ENCODE measurements around the gene LGALS4.
"Not testable (repeated sequence)": the region's sequence is repeated elsewhere in the genome, so short reads cannot be mapped to it uniquely, and the experiment has no call there.

The LGALS4 gene

GRCh38 chr19:38792250-38793111, 20.3 kb downstream of the LGALS4 start:
- DNase-seq = peak; percentile 35 to 37

GRCh38 chr19:38791451-38792064, 21.2 kb downstream of the LGALS4 start:
- not testable (repeated sequence) for DNase-seq

- DNase-seq = not testable (repeated sequence)
Observed at GRCh38 chr19:38790507-38791403, 22.0 kb downstream of the LGALS4 start.

GRCh38 chr19:38788478-38789243, 24.1 kb downstream of the LGALS4 start, which contains the start of gene LGALS7B:
TSS of gene LGALS7B (plus strand) at chr19:38789200. CDS start at chr19:38789227, 27 bp downstream.
- no peak for DNase-seq

GRCh38 chr19:38786572-38787265, 26.0 kb downstream of the LGALS4 start:
- no peak for DNase-seq

- not testable (repeated sequence) for DNase-seq
Observed at GRCh38 chr19:38786061-38786460, 26.7 kb downstream of the LGALS4 start.

- no peak for DNase-seq
Observed at GRCh38 chr19:38785187-38785699, 27.5 kb downstream of the LGALS4 start.

- DNase-seq = no peak
Observed at GRCh38 chr19:38784224-38784623, 28.5 kb downstream of the LGALS4 start.

- DNase-seq = not testable (repeated sequence)
Observed at GRCh38 chr19:38782212-38782611, 30.5 kb downstream of the LGALS4 start.

GRCh38 chr19:38781058-38781457, 31.7 kb downstream of the LGALS4 start:
- DNase-seq = no peak

GRCh38 chr19:38780443-38780842, 32.3 kb downstream of the LGALS4 start:
- DNase-seq = no peak

GRCh38 chr19:38778733-38779132, 34.0 kb downstream of the LGALS4 start:
- DNase-seq = no peak

GRCh38 chr19:38774181-38774950, 38.4 kb downstream of the LGALS4 start:
- DNase-seq = no peak

GRCh38 chr19:38773469-38774177, 39.1 kb downstream of the LGALS4 start, which contains the start of gene LGALS7:
TSS of gene LGALS7 (minus strand) at chr19:38773517. CDS start at chr19:38773492, 25 bp downstream.
- no peak for DNase-seq

- DNase-seq = not testable (repeated sequence)
Observed at GRCh38 chr19:38771569-38771968, 41.2 kb downstream of the LGALS4 start.

- DNase-seq = not testable (repeated sequence)
Observed at GRCh38 chr19:38770949-38771275, 41.8 kb downstream of the LGALS4 start.

- DNase-seq = not testable (repeated sequence)
Observed at GRCh38 chr19:38770228-38770948, 42.4 kb downstream of the LGALS4 start.

GRCh38 chr19:38769635-38770211, 43.0 kb downstream of the LGALS4 start:
- peak; percentile 89 to 91 for DNase-seq

Measured in CD4-positive, alpha-beta T cell treated with Interleukin-4 for 1 hour (primary cell).